ENCODE measurements around the gene CDH22. TPM values are rescaled to one million over a fixed set of nuclear protein-coding genes. Genes with fewer than 3 reads are reported as not detected.

CDH22 gene
- polyA plus RNA-seq, 1 donor from 2014 or later, result 2.1 TPM

DNA sequence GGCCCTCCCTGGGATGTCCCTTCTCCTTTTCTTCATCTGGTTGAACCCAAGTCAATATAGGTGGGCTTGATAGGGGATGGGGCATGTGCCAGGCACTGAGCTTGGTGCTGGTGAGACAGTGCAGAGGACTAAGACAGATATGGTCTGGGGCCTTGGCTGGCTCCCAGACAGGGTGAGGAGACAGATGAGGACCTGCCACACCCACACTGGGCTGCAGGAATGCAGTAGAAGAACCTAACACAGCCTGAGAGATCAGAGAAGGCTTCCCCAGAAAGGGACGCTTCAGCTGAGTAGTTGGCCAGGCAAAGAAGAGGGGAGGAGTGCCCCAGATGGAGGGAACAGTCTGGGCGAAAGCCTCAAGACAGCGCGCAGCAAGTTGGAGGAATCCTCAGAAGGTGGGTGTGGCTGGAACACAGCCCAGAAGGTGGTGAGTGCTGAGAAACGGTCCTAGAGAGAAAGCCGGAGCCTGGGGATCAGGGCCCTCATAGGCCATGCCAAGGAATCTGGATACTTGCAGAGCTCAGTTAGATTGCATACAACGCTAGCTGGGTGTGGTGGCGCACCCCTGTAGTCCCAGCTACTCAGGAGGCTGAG is 163.8 kb downstream of the CDH22 start:
- Histone ChIP-seq H3K79me2 (replicated peaks; ENCODE audit: insufficient read depth, low read length) (no peaks in the 10 kb centered on the region), H3K9ac (ENCODE audit: low read length) (no peak overlapping the region), H2AFZ (ENCODE audit: low read depth, low read length) (no peak overlapping the region), H3K4me3 (ENCODE audit: low read length) (no peak overlapping the region), H3K36me3 (ENCODE audit: insufficient read depth, low read length) (no peaks in the 10 kb centered on the region), H3K4me2 (ENCODE audit: low read length) (no peak overlapping the region), H3K27ac (ENCODE audit: low read length) (no peak overlapping the region), H3F3A (ENCODE audit: insufficient read depth, low read length, poor library complexity, severe bottlenecking) (no peaks in the 10 kb centered on the region), H3K9me3 (ENCODE audit: low read length) (no peaks in the 10 kb centered on the region), H4K20me1 (ENCODE audit: insufficient read depth) (no peaks in the 10 kb centered on the region), H3K9me2 (ENCODE audit: insufficient read depth, low read length) (no peaks in the 10 kb centered on the region), H3K27me3 (ENCODE audit: insufficient read depth, low read depth, low read length) (peaks cover 8% of the 10 kb centered on the region)
- TF ChIP-seq EP300 (conservative IDR thresholded peaks at IDR 0.05; ENCODE audit: poor library complexity, severe bottlenecking) (no peak), MXI1 (conservative IDR thresholded peaks at IDR 0.05; ENCODE audit: poor library complexity, severe bottlenecking) (no peak), TAF1 (IDR thresholded peaks at IDR 0.05; ENCODE audit: low read depth) (no peak), SMC3 (conservative IDR thresholded peaks at IDR 0.05; ENCODE audit: poor library complexity) (no peak), EZH2 (IDR thresholded peaks at IDR 0.05; ENCODE audit: borderline replicate concordance, insufficient read depth, low read length, poor library complexity, severe bottlenecking) (no peak), RAD21 (conservative IDR thresholded peaks at IDR 0.05) (no peak), POLR2AphosphoS5 (IDR thresholded peaks at IDR 0.05) (no peak)
- TF ChIP-seq, protein P1, sequence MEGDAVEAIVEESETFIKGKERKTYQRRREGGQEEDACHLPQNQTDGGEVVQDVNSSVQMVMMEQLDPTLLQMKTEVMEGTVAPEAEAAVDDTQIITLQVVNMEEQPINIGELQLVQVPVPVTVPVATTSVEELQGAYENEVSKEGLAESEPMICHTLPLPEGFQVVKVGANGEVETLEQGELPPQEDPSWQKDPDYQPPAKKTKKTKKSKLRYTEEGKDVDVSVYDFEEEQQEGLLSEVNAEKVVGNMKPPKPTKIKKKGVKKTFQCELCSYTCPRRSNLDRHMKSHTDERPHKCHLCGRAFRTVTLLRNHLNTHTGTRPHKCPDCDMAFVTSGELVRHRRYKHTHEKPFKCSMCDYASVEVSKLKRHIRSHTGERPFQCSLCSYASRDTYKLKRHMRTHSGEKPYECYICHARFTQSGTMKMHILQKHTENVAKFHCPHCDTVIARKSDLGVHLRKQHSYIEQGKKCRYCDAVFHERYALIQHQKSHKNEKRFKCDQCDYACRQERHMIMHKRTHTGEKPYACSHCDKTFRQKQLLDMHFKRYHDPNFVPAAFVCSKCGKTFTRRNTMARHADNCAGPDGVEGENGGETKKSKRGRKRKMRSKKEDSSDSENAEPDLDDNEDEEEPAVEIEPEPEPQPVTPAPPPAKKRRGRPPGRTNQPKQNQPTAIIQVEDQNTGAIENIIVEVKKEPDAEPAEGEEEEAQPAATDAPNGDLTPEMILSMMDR (IDR thresholded peaks at IDR 0.05; ENCODE audit: poor library complexity, severe bottlenecking), result no peak
- TF ChIP-seq, protein P2, sequence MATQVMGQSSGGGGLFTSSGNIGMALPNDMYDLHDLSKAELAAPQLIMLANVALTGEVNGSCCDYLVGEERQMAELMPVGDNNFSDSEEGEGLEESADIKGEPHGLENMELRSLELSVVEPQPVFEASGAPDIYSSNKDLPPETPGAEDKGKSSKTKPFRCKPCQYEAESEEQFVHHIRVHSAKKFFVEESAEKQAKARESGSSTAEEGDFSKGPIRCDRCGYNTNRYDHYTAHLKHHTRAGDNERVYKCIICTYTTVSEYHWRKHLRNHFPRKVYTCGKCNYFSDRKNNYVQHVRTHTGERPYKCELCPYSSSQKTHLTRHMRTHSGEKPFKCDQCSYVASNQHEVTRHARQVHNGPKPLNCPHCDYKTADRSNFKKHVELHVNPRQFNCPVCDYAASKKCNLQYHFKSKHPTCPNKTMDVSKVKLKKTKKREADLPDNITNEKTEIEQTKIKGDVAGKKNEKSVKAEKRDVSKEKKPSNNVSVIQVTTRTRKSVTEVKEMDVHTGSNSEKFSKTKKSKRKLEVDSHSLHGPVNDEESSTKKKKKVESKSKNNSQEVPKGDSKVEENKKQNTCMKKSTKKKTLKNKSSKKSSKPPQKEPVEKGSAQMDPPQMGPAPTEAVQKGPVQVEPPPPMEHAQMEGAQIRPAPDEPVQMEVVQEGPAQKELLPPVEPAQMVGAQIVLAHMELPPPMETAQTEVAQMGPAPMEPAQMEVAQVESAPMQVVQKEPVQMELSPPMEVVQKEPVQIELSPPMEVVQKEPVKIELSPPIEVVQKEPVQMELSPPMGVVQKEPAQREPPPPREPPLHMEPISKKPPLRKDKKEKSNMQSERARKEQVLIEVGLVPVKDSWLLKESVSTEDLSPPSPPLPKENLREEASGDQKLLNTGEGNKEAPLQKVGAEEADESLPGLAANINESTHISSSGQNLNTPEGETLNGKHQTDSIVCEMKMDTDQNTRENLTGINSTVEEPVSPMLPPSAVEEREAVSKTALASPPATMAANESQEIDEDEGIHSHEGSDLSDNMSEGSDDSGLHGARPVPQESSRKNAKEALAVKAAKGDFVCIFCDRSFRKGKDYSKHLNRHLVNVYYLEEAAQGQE (IDR thresholded peaks at IDR 0.05; ENCODE audit: borderline replicate concordance), result no peak

DNA sequence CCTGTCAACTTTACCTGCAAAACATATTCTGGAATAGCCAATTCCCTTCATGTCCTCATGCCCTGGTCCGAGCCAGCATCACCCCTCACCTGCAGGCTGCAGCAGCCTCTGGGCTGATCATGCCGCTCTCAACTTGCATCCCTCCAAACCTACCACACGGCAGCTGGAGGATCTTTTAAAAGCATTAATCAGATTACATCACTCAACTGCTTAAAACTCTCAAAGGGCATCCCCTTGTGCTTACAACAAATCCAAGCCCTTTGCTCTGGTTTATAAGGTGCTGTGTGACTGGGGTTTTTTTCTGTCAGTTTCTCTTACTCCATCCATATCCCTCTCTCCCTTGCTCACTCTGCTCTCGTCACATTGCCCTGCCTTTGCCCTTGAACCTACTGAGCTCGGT is 166.2 kb downstream of the CDH22 start:
- TF ChIP-seq SMC3 (conservative IDR thresholded peaks at IDR 0.05; ENCODE audit: poor library complexity) (no peak), MXI1 (conservative IDR thresholded peaks at IDR 0.05; ENCODE audit: poor library complexity, severe bottlenecking) (no peak), TAF1 (IDR thresholded peaks at IDR 0.05; ENCODE audit: low read depth) (no peak)
- TF ChIP-seq, protein P1 (IDR thresholded peaks at IDR 0.05; ENCODE audit: poor library complexity, severe bottlenecking), result no peak
- Histone ChIP-seq H3K4me3 (ENCODE audit: low read length) (no peak overlapping the region), H3F3A (ENCODE audit: insufficient read depth, low read length, poor library complexity, severe bottlenecking) (no peaks in the 10 kb centered on the region), H3K9me2 (ENCODE audit: insufficient read depth, low read length) (no peaks in the 10 kb centered on the region), H3K4me2 (ENCODE audit: low read length) (no peak overlapping the region), H3K79me2 (replicated peaks; ENCODE audit: insufficient read depth, low read length) (no peaks in the 10 kb centered on the region), H4K20me1 (ENCODE audit: insufficient read depth) (no peaks in the 10 kb centered on the region), H3K36me3 (ENCODE audit: insufficient read depth, low read length) (no peaks in the 10 kb centered on the region), H3K27ac (ENCODE audit: low read length) (no peak overlapping the region), H3K27me3 (ENCODE audit: insufficient read depth, low read depth, low read length) (peaks cover 8% of the 10 kb centered on the region), H2AFZ (ENCODE audit: low read depth, low read length) (no peak overlapping the region), H3K9me3 (ENCODE audit: low read length) (no peaks in the 10 kb centered on the region), H3K9ac (ENCODE audit: low read length) (no peak overlapping the region)

All from neural cell (in vitro differentiated cells).